CD4-positive, alpha-beta T cell treated with Interleukin-21 for 1 hour (primary cell): Measurements from ENCODE around the gene ADCYAP1.

Experiments
- DNase-seq: peaks from one replicate; pipeline ENCODE4 v3.0.0-alpha.2; 2020

Gene ADCYAP1

DNA sequence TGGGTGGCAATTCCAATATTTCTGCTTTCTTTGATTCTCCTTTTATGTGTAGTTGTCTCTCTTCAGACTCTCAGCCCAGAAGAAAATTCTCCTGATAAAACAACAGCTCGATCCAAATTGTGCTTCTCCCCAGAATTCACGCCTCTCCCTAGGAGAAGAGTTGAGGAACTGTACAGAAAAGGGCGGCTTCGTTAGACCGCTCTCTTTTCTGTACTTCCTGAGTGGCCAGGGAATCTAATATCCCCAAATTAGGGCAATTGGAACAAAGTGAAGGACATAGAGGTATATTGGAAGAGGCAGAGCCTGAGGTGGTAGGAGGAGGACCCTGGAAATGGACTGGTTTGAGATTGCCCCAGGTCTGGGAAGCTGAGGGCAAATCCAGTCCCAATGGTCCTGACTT lies 5.6 kb downstream of the ADCYAP1 start:
- DNase-seq: no peak

DNA sequence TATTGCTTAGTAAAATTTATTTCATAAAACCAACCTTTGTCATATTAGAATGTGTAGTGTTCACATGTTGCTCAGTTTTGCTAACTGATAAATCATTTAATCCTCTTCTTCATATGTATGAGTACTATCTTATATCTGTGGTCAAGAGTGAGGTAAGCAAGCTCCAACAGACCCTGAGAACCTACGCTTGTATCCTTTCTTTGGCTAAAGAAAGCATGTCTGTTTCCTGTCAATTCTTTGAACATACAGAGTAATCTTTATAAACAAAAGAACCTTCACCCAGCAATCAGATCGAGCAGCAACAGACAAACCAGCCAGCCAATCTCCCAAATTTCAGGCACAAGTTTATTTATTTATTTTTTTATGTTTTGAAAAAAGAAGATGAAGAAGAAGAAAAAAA lies 6.4 kb downstream of the ADCYAP1 start:
- no peak for DNase-seq

DNA sequence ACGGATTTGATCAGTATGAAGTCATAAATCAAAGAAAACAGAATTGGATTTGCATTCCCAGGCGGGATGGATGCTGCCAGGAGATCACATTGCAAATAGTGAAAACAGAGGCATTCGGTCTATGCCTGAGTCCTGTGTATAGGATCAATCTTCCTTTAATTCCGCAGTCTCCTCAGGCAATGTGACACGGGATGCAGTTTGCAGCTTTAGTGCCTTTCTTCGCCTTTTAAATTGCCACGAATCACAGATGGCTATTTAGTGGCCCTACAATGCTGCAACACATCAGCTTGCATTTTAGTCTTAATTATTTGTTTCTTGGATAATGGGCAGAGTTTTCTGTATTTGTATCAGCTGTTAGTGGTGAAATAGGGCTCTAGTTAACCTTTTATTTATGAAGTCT lies 6.8 kb downstream of the ADCYAP1 start:
- no peak for DNase-seq

DNA sequence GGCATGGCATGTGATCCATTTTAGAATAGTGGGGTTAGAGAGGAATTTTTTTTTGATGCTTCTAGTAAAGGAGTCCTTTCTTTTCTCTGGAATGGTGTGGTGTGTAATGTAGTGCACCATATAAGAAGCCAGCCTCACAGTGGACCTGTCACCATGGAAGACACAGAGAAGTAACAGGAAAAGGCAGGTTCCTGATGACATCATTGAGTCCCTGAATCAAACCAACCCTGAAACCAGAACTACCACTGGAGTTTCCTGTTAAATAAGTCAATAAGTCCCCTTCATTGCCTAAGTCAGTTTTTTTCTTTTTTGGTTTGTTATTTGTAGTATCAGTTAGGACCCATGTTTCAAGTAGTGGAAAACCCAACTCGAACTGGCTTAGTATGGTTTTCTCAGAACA lies 11.9 kb downstream of the ADCYAP1 start:
- no peak for DNase-seq

DNA sequence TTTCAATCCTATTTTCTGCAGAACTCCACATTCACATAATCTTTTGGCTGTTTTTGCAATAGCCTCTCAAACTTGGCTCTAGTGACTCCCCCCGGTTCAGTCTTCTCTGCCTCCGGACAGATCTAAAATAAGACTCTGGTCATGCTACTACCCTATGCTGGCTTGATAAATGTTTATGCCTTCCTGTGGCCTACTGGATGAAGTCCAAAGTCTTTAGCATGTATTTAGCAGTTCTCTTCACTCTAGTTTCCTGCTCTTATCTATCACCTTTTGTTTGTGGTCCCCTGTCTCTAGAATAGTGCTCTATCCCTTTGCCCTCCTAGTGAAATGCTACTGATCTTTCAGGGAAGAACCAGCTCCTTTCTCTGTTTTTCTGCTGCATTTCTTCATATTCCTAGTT lies 14.4 kb downstream of the ADCYAP1 start:
- DNase-seq: no peak

DNA sequence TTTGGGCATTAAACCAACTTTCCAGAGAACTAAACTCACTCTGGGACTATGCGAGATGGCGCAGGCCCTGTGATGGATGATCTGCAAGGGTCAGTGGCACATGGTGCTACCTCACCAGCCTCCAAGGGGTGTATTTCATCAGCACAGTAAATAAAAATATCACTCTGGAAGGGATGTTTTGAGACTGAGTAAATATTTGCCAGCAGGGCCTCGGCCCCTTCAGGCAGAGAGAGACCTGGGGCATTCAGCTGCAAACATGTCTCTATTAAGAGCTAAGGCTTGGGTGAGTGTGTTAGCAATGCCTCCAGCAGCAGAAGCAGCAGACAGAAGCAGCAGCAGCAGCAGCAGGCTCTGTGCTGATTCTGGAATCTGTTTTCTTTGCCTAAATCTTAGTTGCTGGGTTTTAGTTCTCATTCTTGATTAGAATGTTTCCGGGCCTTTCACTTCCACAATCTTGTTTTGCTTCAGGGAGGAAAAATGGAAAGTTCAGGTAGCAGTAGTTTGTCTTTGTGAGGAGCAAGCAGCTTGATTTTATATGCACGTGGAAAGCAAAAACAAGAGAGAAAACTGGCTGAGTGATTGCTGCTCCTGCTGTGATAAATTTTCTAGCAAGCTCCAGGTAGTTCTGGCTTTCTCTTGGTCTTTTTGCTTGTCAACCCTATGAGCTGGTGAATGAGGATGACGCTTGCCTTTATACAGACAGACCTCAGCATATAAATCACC lies 18.6 kb downstream of the ADCYAP1 start:
- DNase-seq: no peak

DNA sequence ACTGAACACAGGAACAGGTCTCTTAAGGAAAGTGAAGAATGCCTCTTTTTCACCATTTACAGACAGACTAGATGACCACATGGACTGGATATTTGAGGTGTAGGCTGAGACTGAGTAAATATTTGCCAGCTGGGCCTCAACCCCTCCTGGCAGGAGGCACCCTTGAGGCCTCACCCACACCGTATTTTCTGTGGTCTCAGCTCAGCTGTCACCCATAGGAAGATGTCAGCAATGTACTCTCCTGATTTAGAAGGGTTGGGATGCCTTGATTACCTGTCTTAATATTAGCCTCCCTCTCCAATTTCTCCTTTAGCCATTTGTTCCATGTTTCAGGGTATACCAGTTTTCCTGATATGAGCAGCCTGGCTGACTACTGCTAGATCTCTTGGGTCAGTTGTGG lies 20.3 kb downstream of the ADCYAP1 start:
- no peak for DNase-seq

DNA sequence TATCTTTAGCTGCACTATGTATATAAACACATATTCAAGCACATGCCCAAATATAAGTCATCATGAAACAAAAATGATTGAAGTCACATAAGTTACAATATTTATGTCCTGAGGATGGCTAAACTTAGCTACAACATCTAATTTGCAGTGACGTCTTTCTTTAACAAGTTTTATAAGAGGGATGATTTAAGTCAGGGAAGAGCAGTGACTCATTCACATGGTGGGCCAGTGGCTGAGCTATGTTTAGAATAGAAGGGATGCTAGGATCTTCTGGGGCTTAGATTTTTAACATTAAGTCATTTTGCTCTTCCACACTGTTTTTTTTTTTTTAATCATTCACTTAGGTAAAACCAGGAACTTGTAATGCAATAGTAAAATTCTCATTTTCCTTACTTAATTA lies 22.3 kb downstream of the ADCYAP1 start:
- no peak for DNase-seq

DNA sequence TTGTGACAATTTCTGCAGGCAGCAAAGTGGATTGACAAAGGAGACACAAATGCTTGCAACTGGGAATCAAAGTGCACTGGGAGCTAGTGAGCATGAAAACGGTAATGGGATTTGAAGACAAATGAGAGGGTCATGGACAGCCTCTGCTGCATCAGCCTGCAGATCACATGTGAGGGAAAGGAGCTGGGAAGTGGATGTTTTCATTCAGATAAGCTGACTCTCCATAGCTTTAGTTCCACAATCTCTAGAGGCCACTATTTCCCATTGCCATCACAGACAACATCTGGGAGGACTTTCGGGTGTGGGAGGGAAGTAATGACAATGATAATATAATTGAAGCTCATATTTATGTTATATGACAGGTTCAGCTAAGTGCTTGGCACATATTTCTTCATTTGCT lies 28.4 kb downstream of the ADCYAP1 start:
- DNase-seq: no peak

DNA sequence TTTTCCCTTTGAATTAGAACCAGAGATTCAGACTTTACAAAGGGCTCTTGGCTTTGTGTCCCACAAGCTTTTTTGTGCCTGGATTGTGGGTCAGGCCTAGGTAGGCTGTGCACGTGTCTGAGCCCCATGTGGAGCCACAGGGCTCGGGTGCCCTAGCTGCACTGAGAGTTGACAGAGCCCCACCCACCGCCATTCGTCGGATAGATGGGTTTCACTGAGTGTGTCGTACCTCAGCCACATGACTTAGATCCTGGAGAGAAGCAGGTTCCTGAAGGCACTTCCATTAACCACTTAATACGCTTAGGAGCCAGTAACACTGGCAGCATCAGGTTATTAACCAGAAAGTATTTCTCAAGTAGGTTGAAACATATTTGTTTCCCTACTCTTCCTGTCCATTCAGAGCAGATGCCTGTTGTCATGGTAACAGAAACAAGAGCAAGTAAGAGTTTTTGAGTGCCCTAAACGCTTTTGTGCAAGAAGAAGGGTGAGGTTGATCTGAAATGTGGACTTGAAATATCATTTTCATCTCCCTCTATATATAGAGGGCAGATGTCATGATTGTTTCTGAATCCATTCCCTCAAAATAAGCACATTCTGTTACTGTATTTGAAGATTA lies 30.0 kb downstream of the ADCYAP1 start:
- no peak for DNase-seq

DNA sequence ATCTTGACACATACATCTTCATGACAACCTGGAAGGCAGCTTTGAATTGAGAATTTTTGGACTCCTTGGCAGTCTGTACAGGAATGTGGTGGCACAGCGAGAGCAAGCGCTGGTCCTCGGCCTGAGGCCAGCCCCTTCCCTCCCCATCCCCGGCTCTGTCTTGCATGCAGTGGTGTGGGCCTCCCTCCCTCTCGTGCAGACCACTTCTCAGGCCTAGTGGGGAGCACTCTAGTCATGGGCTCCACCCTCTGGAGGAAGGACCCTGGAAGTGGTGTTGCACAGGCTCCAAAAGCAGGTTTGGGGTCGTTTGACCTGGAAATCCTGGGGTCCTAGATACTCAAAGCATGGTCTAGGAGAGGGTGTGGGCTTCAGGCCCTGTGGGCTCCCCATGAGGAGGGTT lies 32.3 kb downstream of the ADCYAP1 start:
- DNase-seq: no peak

DNA sequence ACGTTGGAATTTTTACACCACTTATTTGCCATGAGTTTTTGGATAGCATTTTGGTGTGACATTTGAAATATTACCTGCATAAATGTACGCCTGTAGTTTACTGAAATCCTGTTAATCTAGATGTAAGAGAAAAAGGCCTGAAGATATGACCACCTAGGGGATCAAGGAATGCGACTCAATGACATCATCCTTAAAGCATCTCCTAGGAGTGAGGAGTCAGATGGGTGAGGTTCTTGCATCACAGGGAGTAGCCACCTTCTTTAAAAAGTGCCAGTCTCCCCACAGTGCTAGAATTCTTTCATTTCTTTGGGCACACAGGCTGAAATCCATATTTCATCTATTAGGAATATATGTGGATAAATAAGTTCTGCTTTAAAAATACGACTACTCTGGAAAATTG lies 34.5 kb downstream of the ADCYAP1 start:
- DNase-seq: no peak

DNA sequence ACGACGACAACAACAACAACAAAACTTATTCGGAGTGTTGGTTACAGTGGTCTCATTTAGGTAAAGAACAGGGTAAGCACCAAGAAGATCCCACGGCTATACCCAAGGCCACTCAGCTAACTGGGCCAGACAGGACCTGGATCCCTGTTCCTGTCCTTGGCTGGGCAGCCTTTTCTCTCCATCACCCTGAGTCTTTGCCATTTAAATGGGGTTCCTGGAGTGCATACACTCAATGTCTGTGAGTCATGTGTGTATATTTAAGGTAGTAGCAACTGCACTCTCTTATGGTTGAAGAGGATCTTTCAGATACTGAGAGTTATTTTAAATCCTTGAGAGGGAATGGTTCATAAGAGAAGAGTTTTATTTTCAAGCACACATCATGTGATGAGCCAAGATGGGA lies 35.3 kb downstream of the ADCYAP1 start:
- no peak for DNase-seq

DNA sequence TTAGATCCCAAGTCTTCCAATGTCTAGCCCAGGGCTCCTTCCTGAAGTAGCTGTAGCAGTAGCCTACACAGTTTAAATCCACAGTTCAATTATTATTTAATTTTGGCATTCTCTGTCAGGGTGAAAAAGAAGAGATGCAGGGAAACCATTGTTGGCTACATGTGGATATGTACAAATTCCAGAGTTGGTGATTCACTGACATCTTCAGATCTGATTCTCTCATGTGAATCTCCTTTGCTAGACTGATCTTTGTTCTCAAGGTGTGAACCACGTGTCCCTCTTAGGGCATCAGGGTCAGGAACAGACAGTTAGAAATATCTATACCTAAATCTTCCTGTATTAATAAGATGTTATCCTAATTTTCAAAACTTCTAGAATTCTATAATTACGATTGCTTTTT lies 36.7 kb downstream of the ADCYAP1 start:
- DNase-seq: no peak

DNA sequence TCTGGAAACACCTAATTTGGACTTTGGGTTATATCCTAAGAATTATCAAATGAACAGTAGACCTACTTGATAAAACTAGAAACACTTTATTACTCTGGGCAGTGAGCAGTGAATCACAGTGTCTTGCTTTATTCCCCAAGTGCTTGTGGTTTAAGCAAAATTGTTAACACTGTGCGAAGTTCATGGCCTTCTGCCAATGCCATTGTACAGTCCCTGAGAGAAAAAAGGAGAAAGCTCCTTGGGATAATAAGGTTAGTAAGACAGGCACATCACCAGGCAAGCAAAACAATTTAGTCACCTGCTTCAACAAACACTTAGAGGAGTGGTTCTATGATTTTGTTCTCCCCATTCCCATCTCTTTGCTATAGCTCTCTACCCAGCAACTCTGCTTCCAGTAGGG lies 39.8 kb downstream of the ADCYAP1 start:
- DNase-seq: no peak

DNA sequence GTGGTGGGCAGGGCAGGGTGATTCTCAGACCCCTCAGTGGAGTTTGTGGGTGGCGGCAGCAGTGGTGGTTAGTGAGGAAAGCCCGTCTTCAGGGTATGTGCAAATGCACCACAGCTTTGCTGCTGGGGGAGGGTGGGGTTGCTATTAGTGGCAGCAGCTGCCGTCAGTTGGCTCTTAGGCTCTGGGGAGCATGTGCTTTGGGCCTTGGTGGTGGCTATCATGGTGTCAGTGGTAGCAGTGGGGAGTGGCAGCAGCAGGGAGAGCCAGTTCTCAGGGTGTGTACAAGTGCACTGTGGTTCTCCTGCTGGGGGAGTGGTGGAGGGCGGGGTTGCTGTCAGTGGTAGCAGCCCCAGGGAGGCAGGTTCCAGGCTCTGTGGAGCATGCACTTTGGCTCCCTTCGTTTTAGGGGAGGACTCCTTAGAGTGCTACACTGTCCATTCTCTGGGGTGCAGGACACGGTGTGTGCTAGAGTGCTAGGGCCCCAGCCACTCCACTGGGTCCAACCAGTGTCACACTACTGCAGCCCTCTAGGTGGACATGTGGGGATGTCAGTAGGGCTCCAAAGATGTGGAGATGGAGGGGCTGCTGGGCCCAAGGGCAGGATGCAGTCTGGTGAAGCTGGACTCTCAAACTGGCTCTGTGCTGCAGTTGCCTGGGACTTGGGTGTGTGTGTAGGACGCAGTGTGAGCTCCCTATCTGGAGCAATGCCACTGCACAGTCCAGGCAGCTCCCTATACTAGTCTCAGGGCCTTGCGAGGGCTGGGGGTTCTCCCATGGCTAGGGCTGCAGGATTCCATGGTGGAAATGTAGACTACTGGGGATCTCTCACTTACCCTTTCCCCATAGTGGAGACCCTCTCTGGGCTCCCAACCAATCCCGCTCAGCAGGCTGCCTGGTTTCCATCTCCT lies 45.3 kb downstream of the ADCYAP1 start:
- DNase-seq: no peak

DNA sequence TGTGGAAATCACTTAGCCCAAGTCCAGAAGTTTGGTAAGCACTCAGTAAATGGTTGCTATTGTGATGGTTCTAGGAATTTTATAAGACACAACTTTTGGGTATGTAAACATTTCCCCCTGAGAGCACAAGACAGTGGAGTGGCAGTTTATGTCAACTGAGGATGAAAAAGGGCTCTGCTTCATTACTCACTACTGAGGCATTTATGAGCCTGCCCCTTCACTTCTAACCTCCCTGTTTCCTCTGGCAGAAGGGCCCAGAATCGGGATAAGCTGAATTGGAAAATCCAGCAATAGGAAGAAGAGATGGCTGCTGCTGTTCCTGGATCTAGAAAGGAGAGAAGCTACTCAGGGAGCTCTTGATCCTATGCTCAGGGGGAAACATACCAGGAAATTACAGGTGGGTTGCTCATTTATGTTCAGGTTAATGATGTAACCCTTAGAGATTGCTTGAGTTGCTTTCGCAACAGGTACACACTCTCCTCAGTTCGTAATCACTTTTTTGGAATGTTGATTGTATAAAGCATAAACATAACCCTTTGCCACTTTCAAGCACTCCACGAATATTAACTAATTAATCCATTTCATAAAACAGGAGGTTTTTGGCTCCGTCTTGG lies 46.3 kb downstream of the ADCYAP1 start:
- DNase-seq: no peak

DNA sequence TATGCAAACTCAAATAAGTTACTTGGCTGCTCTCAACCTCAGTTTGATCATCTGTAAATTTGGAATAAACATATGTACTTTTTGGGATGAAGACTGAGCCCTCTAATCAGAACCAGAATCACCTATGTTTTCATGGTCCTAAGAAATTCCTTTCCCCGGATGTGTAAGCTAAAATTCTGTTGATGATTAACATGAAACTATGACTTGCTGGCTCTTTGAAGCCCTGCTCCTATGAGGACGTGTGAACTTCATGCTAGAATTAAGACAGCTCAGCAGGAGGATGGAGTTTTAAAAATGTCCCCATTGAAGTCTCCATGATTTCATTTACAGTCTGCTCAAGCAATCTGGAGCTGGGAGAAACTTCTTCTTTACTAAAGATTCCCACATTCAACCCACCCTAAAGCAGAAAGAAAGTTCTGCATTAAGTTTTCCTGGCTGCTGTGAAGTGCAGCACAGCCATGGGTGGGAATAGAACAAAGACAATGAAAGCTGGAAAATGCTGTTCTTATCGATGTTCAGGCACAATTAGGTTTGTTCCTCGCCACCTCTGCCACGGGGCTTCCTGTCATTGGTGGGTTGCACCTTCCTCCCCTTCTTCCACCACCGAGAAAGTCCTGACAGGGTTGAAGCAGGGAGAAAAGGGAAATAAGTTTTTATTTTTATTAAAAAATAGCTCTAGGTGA lies 50.9 kb downstream of the ADCYAP1 start:
- DNase-seq: no peak

DNA sequence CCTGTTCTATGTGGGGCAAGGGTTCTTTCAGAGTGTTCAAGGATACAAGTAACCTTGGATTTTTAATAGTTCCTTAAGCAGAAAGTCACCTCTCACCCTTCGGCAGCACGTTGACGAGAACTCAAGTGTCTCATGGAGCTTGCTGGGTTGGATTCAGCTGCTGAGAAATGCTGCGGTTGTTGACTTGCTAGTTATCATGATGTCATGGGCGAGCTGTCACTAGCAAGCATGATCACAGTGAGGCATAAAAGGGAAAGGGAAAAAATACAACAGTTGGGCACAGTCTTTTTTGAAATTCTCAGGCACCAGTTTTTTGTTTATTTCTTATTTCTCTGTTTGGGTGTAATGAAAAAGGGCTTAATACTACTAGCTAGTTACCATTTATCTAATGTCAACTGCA lies 53.2 kb downstream of the ADCYAP1 start:
- no peak for DNase-seq

DNA sequence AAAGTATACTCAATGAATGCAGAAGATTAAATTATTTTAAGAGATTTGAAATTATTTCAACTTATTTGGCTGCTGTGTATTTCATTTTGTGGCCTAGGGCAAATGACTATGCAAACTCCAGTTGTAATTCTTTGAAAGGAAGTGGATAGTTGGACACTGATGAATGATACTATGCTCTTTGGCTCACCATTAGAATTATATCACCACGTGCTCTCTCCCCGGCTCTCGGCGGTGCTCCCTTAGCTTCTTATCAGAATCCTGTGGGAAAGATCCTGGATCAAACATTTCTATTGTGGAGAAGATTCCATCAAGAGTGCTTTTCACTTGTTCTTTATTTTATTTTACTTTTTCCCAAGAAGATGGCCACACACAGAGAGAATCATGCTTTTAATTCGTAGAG lies 55.2 kb downstream of the ADCYAP1 start:
- no peak for DNase-seq
